Embryonic facial prominence (tissue), 1 donor: ENCODE measurements around the gene ZNF462.
"Not testable (repeated sequence)": the region's sequence is repeated elsewhere in the genome, so short reads cannot be mapped to it uniquely, and the experiment has no call there.

Experiments
- DNase-seq: peaks from one replicate; pipeline ENCODE4 v3.0.0-alpha.2; 2016; ENCODE audit errors: extremely low spot score

The ZNF462 gene

DNA sequence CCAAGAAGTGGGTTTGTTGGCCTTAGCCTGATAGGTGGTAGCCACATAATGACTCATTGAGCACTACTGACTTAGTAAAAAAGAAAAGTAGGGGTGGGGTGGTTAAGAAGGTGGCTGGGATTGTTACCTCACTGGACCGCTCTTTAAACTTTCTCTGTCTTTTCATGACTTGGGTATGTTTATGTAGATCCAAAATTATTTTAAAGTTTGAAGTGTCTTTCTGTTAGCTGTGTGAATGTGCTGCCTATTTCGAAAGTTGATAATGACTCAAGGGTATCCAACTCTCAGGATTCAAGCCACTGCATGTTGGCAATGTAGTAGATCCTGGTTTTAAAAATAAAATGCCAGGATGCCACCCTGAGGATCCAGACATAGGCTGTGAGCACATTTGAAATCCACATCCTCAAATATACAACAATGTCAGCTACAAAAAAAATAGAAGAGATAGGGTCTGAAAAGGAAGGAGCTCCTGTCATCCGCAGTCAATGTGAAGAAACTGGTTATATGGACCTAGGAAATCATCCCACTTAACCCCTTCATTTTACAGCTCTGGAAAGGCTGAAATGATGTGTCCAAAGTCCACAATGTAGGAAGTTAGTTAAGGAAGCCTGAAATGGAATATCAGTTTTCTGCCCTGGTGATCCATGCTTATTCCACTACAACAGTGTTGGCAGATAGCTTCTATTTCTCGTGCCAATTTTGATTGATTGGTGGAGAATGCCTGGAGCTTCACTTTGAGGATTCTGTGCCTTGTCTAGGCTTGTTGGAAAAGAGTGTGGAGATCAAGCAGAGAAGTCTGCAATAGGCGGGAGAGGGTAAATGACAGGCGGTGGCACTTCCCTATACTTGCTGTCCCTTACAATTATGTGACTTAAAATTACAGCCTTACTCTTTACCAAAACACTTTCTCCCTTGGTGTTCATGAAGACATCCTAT lies 23.4 kb downstream of the ZNF462 start:
- DNase-seq = no peak

DNA sequence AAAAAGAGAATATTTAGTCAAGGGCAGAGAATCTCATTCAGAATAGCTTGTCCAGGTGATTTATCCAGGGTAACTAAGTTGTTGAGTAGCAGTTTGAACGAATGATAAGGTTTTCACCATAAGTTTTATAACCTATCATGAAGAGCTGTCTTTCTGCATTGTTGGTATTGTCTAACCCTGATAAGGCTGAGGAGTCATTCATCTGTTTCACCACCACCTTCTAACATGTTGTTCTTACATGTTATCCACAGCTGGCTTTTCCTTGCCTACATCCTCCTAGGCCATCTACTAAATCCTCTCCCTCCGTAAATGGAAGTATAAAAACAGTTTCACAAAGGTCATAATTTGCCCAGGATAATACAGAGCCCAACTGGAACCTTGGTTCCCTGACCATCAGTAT lies 24.1 kb downstream of the ZNF462 start:
- DNase-seq = no peak

DNA sequence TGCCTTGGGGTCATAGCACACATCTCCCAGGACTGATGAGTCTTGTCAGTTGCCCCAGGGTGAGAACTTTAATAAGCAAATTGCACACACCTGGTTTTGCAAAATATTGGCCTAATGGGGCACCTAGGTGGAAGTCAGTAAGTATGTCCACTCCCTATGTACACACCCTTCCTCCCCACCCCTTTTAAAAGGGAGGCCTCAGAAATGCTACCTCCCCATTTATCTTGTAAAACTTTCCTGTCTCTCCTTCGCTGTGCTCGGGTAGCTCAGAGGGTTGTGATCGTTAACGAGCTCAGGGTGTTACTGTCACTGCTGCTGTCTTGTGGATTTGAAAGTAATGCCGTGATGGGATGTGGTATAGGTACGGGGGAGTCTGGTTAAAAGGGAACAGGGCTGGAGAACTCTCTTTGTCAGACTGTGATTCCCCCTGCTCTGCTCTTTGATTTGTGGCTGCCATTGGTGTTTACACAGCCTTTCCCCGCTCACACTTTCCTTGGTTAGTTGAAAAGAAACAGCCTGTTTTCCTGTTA lies 26.2 kb downstream of the ZNF462 start:
- no peak for DNase-seq

DNA sequence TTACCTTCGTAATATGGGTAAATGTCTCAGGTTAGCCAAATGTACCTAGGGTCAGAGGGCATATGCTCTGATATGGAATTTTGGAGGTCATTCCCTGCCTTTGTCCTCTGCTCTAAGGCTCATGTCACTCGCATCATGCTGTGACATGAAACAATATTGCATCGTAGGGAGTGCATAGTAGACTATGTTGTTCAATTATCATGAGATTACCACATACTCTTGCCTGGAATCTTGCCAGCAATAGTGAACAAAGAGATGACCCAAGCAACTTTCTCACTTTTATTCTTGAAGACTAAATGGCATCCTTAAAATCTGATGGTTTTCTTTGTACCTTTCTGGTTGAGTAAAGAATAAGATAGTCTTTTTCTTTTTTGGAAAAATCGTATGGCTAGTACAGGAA lies 27.6 kb downstream of the ZNF462 start:
- no peak for DNase-seq

DNA sequence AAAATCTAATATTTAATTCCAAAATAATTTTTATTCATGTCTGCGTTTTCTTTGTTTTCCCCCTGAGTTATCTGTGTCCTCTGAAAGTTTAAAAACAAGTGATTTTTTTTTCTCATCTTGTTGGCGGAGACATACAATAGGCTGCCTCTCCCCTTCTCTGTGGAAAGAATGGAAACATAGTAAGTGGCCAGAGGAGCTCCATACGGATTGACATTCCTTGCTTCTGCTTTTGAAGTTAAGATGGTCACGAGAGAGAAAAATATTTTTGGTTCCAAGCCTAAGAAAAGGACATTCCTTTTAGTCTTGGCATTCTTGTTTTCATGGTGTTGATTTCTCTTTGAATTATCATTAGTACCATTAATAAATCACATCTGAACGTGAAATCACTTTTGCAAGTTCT lies 28.3 kb downstream of the ZNF462 start:
- no peak for DNase-seq

DNA sequence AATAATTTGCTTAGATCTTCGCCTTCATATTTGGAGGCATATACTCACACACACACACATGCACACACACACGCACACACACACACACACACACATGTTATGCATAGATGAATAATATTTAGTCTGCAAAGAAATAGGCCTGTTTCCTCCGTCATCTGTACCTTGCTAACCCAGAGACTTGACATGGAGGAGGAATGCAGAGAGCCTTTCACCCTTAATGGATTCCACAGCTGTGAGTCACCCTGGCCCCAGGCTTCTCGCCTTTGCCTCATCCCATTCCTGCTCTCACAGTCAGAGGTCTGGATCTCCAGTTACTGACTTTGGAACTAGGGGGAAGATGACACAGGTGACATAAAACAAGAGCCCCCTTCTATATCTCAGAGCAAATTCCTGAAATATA lies 29.7 kb downstream of the ZNF462 start:
- no peak for DNase-seq

DNA sequence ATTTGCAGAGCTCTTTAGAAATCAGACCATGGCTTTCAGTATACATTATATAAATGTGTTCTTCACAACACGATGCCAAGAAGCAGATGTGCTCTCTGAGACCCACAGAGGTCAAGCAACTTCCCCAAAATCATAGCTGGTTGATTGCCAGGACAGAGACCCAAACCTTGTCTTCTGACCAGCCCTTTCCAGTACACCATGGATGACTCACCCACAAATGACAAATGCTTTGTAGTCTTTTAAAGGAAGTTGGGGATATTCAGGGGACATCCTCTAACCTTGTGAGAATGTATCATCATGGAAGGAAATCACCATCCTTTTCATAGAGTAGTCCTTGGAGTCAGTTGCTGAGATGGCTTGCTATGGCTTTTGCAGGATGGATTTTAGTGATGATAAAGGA lies 30.1 kb downstream of the ZNF462 start:
- no peak for DNase-seq

DNA sequence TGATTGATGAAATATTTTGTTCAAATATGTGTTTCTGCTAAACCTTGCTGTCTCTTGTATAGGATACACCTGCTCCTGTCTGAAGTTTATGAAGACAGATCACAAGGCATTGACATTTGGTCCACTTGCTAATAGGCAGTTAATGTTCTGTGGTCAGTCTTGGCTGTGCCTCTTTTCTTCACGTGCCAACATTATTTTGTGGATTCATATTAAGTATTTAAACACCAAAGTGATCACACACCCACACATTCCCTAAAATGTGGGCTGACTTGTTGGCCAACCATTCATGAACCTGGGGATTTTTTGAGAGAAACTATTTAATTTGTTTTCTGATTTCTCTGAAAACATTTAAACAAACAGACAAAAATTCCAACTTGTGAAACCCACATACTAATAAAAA lies 33.7 kb downstream of the ZNF462 start:
- no peak for DNase-seq

DNA sequence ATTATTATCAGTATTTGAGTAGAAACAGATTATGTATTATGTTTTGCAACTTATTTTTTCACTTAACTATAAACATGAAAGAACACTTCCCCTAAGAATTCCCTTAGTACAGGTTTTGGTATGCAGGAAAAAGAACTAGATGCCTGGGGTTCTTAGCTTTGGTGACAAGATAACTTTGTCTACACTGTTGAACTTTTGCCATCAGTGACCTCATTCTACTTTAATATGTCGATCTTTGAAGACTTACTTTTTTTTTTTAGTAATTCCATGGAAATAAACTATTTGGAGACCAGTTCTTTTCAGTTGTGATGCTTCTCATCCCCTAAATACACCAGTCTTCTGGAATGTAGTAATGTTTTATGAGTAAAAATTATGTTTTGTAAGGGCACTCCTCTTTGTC lies 34.3 kb downstream of the ZNF462 start:
- no peak for DNase-seq

DNA sequence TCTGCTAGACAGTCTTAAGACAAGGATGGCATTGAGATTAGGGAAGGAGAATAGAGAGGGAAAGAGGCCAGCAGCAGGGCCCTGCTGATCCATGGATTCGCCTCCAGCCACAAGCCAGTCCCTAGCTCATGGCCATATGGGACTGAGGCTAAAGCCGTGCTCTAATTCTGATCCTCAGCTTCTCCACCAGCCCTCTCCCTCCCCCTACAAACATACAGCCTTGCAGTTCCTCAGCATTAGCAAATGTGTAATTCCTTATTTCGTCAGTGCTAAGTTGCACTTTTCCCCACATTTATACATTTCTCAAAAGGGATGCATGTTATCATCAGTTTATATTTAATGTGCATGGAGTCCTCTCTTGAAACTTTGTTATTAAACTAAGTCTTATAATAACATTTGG lies 34.8 kb downstream of the ZNF462 start:
- DNase-seq = no peak

DNA sequence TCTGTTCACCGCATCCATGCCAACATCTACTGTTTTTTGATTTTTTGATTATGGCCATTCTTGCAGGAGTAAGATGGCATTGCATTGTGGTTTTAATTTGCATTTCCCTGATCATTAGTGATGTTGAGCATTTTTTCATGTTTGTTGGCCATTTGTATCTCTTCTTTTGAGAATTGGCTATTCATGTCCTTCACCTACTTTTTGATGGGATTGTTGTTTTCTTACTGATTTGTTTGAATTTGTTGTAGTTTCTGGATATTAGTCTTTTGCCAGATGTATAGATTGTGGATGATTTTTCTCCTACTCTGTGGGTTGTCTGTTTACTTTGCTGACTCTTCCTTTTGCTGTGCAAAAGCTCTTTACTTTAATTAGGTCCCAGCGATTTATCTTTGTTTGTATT lies 37.6 kb downstream of the ZNF462 start:
- DNase-seq = not testable (repeated sequence)

DNA sequence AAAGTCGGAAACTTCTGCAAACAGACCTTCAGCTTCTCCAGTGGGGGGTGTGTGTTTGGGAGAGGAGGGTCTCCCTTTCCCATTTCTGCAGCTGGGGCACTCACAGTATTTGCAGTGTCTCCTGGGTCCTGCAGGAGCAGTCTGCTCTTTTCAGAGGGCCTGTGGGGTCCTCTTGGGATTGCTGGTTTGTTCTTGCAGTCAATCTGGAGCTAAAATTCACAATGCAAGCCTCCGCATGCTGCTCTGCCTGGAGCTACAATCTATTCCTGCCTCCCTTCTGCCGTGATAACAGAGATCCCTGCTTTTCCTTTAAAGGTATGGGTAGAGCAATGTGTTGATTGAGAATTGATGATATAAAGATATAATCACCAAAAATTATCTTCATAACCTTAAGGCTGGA lies 43.2 kb downstream of the ZNF462 start:
- DNase-seq = no peak

DNA sequence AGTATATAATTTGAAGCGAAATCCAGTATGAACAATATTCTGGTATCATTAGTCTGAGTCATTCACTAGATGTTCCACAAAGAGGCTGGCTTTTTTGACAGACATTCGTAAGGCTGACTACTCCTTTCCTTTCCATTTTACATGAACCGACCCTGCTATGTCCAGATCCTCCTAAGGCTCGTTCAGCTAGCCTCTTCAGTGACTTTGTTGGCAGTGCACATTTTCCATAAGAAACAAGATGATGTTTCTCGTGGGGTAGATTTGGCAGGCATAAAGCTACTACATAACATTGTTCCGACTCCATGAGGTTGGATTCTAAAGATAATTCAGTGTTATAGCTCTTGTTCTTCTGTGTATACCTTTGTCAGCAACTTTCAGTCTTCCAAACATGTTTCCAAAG lies 49.0 kb downstream of the ZNF462 start:
- no peak for DNase-seq

DNA sequence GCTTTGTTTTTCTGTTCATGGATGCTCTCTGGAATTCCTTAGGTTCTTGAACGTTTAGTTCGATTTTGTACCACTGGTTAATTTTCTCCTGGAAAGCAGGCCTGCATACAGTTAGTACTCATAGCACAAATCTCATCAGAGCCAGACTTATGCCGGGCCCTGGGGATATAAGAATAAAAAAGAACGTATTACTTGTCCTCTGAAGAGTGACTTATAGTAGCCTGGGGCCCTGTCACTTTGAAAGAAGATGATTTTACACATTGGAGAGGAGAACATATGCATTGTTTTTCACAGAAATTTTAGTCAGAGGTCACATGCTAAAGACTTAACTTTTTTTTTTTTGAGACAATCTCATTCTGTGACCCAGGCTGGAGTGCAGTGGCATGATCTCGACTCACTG lies 50.3 kb downstream of the ZNF462 start:
- DNase-seq = no peak

DNA sequence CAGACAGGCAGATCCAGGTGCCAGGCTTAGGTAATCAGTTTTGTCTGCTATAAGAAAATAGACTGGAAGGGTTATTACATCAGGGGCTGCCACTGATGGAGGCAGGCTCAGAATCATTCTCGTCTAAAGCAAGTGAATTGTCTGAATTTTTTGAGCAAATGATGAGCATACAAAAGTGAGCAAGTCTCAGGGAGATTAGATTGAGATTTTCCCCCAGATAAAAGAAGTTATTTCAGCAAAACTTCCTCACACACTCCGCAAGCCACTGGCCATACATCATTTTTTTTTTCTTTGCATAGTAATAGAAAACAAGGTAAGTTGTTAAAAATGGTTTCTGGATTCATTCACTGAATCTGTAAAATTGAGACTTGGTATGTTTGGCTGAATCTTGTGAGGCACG lies 52.9 kb downstream of the ZNF462 start:
- no peak for DNase-seq

DNA sequence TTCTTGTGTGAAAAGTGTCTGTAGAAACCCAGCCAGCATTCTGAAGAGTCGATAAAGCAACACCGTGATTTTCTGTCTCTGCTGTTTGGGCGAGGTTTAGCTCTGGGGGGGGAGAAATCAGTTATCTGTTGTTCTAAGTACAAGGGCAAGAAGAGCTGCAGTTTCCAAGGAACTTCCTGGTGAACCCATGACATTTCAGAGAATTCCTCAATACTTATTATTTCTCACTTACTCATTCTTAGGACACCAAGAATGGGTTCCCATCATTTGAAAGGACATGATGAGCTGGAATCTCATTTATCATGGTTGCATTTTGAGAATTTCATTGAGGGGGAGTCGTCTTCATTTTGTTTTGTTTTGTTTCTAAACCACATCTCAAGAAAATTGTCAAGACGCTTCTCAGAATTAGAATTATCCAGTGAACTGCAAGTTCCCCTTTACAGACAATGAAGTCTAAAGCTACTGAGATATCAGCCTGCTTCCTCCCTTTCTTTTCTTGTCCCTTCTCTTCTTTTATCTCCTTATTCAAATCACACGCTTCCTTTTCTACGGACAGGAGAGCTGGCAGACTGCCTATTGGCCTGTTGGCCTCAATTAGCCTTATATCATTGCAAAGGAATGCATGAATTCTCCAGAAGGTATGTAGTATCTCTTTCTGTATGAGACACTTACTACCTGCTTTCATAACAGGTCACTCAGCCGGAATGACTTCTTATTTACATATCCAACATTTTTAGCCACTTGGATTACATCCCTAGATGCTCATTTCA lies 53.7 kb downstream of the ZNF462 start:
- no peak for DNase-seq

DNA sequence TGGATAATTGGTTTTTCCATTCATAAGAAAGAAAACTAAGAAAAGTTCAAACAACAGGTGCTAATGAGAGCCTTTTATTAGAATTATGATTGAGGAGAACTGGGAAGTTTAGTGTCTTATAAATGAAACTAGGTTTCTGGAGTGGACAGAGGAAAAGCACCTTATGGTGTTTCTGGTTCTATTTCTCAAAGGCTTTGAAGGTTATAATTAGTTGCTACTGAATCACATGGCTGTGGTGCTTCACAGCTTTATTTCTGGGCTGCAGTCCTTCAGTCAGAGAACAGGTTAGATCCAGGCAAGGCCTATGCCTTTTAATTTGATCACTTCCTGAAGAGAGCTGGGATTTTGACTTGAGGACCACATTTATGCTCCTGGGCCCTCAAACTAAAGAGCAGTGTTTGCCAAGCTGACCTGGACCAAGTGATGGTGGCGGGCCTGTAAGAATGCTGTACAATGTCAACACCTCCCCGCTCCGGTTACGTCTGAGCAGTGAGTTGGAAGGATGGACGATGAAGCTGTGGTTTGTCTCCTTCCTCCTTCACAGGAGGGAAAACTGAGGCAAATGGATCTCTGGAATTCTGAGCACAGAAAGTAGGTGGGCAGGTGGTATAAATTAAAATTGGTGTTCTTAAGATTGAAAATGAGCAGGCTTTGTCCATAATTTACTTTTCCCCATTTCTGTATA lies 56.0 kb downstream of the ZNF462 start:
- no peak for DNase-seq

DNA sequence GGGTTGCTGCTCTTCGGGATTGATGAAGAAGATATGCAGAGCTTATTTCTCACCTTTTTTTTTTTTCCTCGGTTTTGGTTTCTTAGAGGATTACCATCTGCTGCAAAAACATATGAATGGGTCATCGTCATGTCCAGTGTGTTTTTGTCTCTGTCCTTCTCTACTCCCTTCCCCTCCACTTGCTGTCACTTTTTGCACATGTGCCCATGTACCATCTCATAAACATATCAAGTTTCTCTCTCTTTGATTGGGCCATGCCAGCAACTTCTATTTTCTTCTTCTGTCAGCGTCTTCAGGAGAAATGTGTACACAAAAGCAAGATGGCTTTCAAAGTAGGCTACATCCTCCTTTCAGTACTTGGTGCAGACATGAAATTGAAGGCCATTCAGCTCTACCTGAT lies 57.1 kb downstream of the ZNF462 start:
- DNase-seq = no peak

DNA sequence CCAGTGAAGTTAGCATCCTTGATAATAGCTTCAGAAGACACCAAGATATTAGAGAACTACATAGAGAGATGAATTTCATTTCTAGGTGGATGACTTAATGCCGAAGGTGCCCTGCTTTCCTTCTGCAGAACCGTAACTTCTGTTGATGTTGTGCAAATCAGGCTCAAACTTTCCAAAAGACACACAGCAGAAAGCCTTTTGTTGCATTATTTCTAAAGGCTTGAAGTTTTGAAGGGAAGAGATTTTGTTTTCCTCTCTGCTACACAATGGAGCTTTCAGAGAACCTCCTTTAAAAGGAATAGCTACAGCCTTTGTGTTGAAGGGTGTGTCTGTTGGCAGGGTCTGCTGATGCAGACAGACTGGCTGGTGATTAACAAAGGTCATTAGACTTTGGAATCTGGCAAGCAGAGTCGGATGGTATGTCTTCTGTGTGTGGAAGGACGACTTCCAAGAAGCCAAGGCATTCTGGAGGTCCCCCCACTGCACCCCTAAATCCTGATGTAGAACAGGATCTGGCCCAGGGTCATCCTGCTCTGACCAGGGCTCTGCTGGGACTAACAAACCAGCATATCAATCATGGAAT lies 57.8 kb downstream of the ZNF462 start:
- no peak for DNase-seq

DNA sequence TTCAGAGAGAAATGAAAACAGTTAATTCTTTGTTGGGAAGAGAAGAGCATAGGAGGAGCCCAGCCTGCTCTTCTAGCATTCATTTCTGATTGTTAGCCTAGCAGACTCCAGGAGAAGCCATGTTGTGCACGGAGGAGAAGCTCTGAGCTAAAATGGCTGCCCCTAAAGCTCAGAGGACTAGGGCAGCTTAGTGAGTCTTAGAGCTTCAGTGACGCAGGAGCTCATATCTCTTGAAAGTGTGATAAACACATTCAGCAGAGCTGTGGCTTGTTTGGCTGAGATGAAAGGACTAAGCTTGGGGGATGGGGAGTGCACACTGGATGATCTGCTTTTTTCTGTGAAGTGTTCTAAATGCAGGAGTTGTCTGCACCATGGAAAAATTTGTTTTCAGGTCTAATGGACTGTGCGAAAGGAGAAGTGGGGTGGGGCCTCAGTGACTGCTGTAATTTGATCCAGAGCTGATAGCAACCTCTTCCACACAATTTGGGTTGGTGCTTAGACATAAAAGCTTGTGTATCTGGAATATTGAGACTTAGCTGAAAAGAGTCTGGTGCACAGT lies 58.5 kb downstream of the ZNF462 start:
- no peak for DNase-seq

DNA sequence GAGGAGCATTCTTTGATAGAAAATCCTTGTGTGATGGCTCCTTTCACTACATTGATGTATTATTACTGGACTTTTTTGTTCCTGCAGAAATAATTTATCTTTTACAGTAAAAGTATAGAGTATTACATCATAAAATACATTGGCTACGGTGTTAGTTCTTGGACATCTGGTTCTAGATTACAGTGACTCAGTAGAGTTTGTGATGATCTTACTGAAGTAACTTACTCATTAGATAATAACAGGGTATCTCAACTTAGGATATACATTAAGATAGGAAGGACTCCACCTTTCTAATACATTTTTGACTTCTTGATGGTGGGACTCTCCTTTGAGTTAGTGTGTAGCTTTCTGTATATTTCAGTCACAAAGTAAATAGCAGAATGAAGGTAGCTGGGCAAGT lies 59.1 kb downstream of the ZNF462 start:
- DNase-seq = no peak

DNA sequence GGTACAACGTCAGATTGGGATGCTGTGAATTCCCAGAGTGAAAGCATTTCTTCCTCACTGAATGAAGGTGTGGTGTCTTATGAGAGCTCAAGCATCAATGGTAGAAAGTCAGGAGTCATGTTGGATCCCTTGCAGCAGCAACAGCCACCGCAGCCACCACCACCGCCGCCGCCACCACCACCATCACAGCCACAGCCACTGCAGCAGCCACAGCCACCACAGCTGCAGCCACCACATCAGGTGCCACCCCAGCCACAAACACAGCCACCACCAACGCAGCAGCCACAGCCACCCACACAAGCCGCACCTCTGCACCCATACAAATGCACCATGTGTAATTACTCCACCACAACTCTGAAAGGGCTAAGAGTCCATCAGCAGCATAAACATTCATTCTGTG lies 62.4 kb downstream of the ZNF462 start:
- no peak for DNase-seq
